GM13977 (cell line): ENCODE data around the gene CUL3.
A peak's percentile ranks its signal among the peaks of the same experiment; 100 is the strongest.

Experiments used
- DNase-seq: peaks from one replicate; pipeline ENCODE4 v3.0.0; 2012; ENCODE audit warnings: low spot score
- CTCF ChIP-seq: IDR thresholded peaks from 2 replicates; pipeline ENCODE4 v1.5.1; 2012; ENCODE audit warnings: mild to moderate bottlenecking, control low read depth; ENCODE audit not compliant: insufficient read depth; ENCODE audit errors: extremely low read depth, missing control alignments
- in situ Hi-C: fragments of 300-500 bp; cut with MboI; formaldehyde crosslinking; loops from one replicate; pipeline ENCODE4 v1.12.0; 2022; ENCODE audit warnings: low sequenced_read_pairs, low pct_unique_long_range_greater_than_20kb, mixed read lengths, inconsistent platforms; ENCODE audit not compliant: unreplicated experiment

The CUL3 gene

GRCh38 chr2:224585211-224586088, at the start of gene CUL3:
CUL3 (minus strand) TSS chr2:224585363; CDS start chr2:224585009, 354 bp downstream.
- in situ Hi-C loops = no loop called here
- no peak for TF ChIP-seq CTCF
- peak; percentile 97 for DNase-seq

- in situ Hi-C loops = no loop called here
- no peak for DNase-seq
- TF ChIP-seq CTCF = no peak
Measured at GRCh38 chr2:224630659-224631550, 45.7 kb upstream of the CUL3 start.

GRCh38 chr2:224628416-224628815, 43.3 kb upstream of the CUL3 start:
- no peak for TF ChIP-seq CTCF
- in situ Hi-C loops = no loop called here
- DNase-seq = no peak

GRCh38 chr2:224626735-224627134, 41.6 kb upstream of the CUL3 start:
- TF ChIP-seq CTCF = no peak
- in situ Hi-C loops = no loop called here
- no peak for DNase-seq

GRCh38 chr2:224613543-224614286, 28.6 kb upstream of the CUL3 start:
- in situ Hi-C loops = no loop called here
- no peak for TF ChIP-seq CTCF
- DNase-seq = no peak

- DNase-seq = no peak
- in situ Hi-C loops = no loop called here
- TF ChIP-seq CTCF = no peak
Measured at GRCh38 chr2:224612578-224612977, 27.4 kb upstream of the CUL3 start.
